Progenitor cell of endocrine pancreas (in vitro differentiated cells): ENCODE results near the gene NXPE4. TPM values are rescaled to one million over a fixed set of nuclear protein-coding genes. Genes with fewer than 3 reads are reported as not detected.

ENCODE experiments used
- DNase-seq: peaks from one replicate; pipeline ENCODE4 v3.0.0; 2021; ENCODE audit warnings: low spot score; ENCODE audit not compliant: unreplicated experiment
- H3K27ac Mint-ChIP-seq: 2 replicates; pipeline ENCODE4 v1.8.0; 2021; ENCODE audit warnings: mild to moderate bottlenecking, moderate library complexity, mixed read lengths
- H3K27me3 Mint-ChIP-seq: 2 replicates; pipeline ENCODE4 v1.8.0; 2021; ENCODE audit warnings: mixed read lengths
- H3K36me3 Mint-ChIP-seq: 2 replicates; pipeline ENCODE4 v1.8.0; 2022; ENCODE audit warnings: mixed read lengths; ENCODE audit not compliant: insufficient read depth
- H3K4me1 Mint-ChIP-seq: 2 replicates; pipeline ENCODE4 v1.8.0; 2021; ENCODE audit warnings: low read depth, mixed read lengths
- H3K4me3 Mint-ChIP-seq: 2 replicates; pipeline ENCODE4 v1.8.0; 2021; ENCODE audit warnings: low read depth, mild to moderate bottlenecking, moderate library complexity, mixed read lengths
- H3K9me3 Mint-ChIP-seq: 2 replicates; pipeline ENCODE4 v1.8.0; 2021; ENCODE audit warnings: low read depth, mixed read lengths
- CTCF ChIP-seq: fragments of 200-600 bp; sonication (generic); IDR thresholded peaks from one replicate; pipeline ENCODE4 v1.5.0; 2021; ENCODE audit warnings: antibody characterized with exemption, mild to moderate bottlenecking; ENCODE audit not compliant: unreplicated experiment
- total RNA-seq: library from RNA; stranded (reverse); gene quantifications from 2 replicates; pipeline ENCODE4 v1.2.1, GENCODE V29; 2021

The NXPE4 gene
- total RNA-seq, 1 donor from 2014 or later, result not detected

GRCh38 chr11:114622858-114623257 lies 27.3 kb upstream of the NXPE4 start:
- H3K4me3 Mint-ChIP-seq, result no peak overlapping the region
- H3K9me3 Mint-ChIP-seq, result peaks cover 14% of the 10 kb centered on the region
- DNase-seq, result no peak
- no peaks in the 10 kb centered on the region for H3K27me3 Mint-ChIP-seq
- H3K36me3 Mint-ChIP-seq, result no peaks in the 10 kb centered on the region
- no peak overlapping the region for H3K27ac Mint-ChIP-seq
- no peaks in the 10 kb centered on the region for H3K4me1 Mint-ChIP-seq
- TF ChIP-seq CTCF, result no peak

GRCh38 chr11:114621950-114622809 lies 26.6 kb upstream of the NXPE4 start:
- no peak overlapping the region for H3K27ac Mint-ChIP-seq
- H3K4me1 Mint-ChIP-seq, result no peaks in the 10 kb centered on the region
- no peaks in the 10 kb centered on the region for H3K27me3 Mint-ChIP-seq
- no peaks in the 10 kb centered on the region for H3K36me3 Mint-ChIP-seq
- TF ChIP-seq CTCF, result no peak
- DNase-seq, result no peak
- H3K4me3 Mint-ChIP-seq, result no peak overlapping the region
- H3K9me3 Mint-ChIP-seq, result peaks cover 14% of the 10 kb centered on the region

- no peaks in the 10 kb centered on the region for H3K36me3 Mint-ChIP-seq
- no peaks in the 10 kb centered on the region for H3K4me1 Mint-ChIP-seq
- no peak for DNase-seq
- peaks cover 14% of the 10 kb centered on the region for H3K9me3 Mint-ChIP-seq
- no peak overlapping the region for H3K27ac Mint-ChIP-seq
- no peaks in the 10 kb centered on the region for H3K27me3 Mint-ChIP-seq
- TF ChIP-seq CTCF, result no peak
- H3K4me3 Mint-ChIP-seq, result no peak overlapping the region
These were observed 25.5 kb upstream of the NXPE4 start for GRCh38 chr11:114621072-114621471.

GRCh38 chr11:114619659-114620173 lies 24.1 kb upstream of the NXPE4 start:
- H3K36me3 Mint-ChIP-seq, result no peaks in the 10 kb centered on the region
- no peak overlapping the region for H3K4me3 Mint-ChIP-seq
- H3K27me3 Mint-ChIP-seq, result no peaks in the 10 kb centered on the region
- no peak for TF ChIP-seq CTCF
- no peaks in the 10 kb centered on the region for H3K4me1 Mint-ChIP-seq
- DNase-seq, result no peak
- no peak overlapping the region for H3K27ac Mint-ChIP-seq
- peaks cover 10% of the 10 kb centered on the region for H3K9me3 Mint-ChIP-seq

- H3K36me3 Mint-ChIP-seq, result no peaks in the 10 kb centered on the region
- H3K9me3 Mint-ChIP-seq, result peaks cover 7% of the 10 kb centered on the region
- H3K4me1 Mint-ChIP-seq, result no peaks in the 10 kb centered on the region
- no peak overlapping the region for H3K27ac Mint-ChIP-seq
- no peak overlapping the region for H3K4me3 Mint-ChIP-seq
- H3K27me3 Mint-ChIP-seq, result no peaks in the 10 kb centered on the region
- no peak for DNase-seq
- no peak for TF ChIP-seq CTCF
These were observed 22.6 kb upstream of the NXPE4 start for GRCh38 chr11:114618139-114618538.
